Left lung (tissue), 10 donors: ENCODE results near the gene CADM1. TPM values are rescaled to one million over a fixed set of nuclear protein-coding genes. Genes with fewer than 3 reads are reported as not detected.

ENCODE experiments used
- ATAC-seq: fragments of 200-7000 bp; cut with Tn5 transposase; one replicate; pipeline ENCODE4 v1.9.1; 2020; ENCODE audit warnings: moderate library complexity
- DNase-seq, 4 donors: peaks; one replicate each; pipeline ENCODE4 v3.0.0-alpha.2; 2013 to 2020
- H3K27ac ChIP-seq, 2 donors: fragments of 200-600 bp; sonication (generic) in 1 of 2; one replicate each; pipeline versions ENCODE4 v1.5.0 to v1.8.0; 2020 to 2021
- H3K27me3 ChIP-seq, 2 donors: fragments of 200-600 bp; sonication (generic) in 1 of 2; one replicate each; pipeline versions ENCODE4 v1.5.0 to v1.8.0; 2020 to 2021
- H3K36me3 ChIP-seq, 2 donors: fragments of 200-600 bp; sonication (generic) in 1 of 2; one replicate each; pipeline versions ENCODE4 v1.5.0 to v1.8.0; 2020 to 2021
- H3K4me1 ChIP-seq, 2 donors: fragments of 200-600 bp; one replicate each; pipeline ENCODE4 v1.8.0; 2021
- H3K4me3 ChIP-seq, 2 donors: fragments of 200-600 bp; sonication (generic) in 1 of 2; one replicate each; pipeline versions ENCODE4 v1.5.0 to v1.8.0; 2020 to 2021; ENCODE audit warnings: mild to moderate bottlenecking in 1 of 2
- H3K9me3 ChIP-seq, 2 donors: fragments of 200-600 bp; sonication (generic) in 1 of 2; one replicate each; pipeline versions ENCODE4 v1.5.0 to v1.8.0; 2020 to 2021
- intact Hi-C, 2 donors: fragments of 100-400 bp; cut with DNase I; formaldehyde crosslinking; loops; one replicate each; pipeline versions ENCODE4 v1.11.2 to v1.14.2; 2022
- polyA plus RNA-seq, 6 donors: library from polyadenylated mRNA; unstranded; fragments of 120-200 nt; gene quantifications; one replicate each; pipeline ENCODE4 v1.2.1, GENCODE V29; 2013; ENCODE audit not compliant: insufficient read length in 6 of 6
- total RNA-seq, 2 donors: library from RNA; stranded (reverse); fragmentation: NEBNext Ultra II Directional; extraction: Animal tissue kit (Norgen Biotek cat#: 25700); gene quantifications; one replicate each; pipeline ENCODE4 v1.2.1, GENCODE V29; 2021
- TF ChIP-seq, protein P1 (sequence below), 2 donors: fragments of 200-600 bp; sonication (generic) in 1 of 2; IDR thresholded peaks; one replicate each; pipeline versions ENCODE4 v1.5.0 to v1.8.0; 2021; ENCODE audit warnings: antibody characterized with exemption in 2 of 2
- donor health status: DM: no; HTN: yes; CAD: no.
- donor health status: DM: no; HTN: no; CAD: no.

The CADM1 gene
- total and polyA plus RNA-seq, 8 donors = 105 to 307 (median 156) TPM

DNA sequence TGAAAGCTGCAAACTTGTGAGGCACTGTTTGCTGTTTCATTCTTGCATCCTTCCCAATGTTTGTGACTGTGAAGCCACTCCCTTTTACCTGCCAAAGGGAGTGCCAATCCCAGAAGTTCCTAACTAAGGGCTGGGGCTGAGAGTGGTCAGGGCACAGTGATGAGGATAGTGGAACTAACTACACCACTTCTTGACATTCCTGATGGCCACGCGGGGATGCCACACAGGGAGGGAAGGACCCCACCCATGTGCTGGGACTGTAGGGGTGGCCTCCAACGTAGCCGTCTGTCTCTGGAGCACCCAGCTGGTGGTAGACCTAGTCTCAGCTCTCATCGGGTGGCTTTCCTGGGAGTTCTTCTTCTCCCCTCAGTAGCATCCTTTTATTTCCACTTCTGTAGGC lies 335.5 kb downstream of the CADM1 start:
- H3K27ac ChIP-seq = no peak overlapping the region
- no peaks in the 10 kb centered on the region for H3K4me1 ChIP-seq
- TF ChIP-seq, protein P1, sequence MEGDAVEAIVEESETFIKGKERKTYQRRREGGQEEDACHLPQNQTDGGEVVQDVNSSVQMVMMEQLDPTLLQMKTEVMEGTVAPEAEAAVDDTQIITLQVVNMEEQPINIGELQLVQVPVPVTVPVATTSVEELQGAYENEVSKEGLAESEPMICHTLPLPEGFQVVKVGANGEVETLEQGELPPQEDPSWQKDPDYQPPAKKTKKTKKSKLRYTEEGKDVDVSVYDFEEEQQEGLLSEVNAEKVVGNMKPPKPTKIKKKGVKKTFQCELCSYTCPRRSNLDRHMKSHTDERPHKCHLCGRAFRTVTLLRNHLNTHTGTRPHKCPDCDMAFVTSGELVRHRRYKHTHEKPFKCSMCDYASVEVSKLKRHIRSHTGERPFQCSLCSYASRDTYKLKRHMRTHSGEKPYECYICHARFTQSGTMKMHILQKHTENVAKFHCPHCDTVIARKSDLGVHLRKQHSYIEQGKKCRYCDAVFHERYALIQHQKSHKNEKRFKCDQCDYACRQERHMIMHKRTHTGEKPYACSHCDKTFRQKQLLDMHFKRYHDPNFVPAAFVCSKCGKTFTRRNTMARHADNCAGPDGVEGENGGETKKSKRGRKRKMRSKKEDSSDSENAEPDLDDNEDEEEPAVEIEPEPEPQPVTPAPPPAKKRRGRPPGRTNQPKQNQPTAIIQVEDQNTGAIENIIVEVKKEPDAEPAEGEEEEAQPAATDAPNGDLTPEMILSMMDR (IDR thresholded peaks at IDR 0.05) = no peak
- no peaks in the 10 kb centered on the region for H3K36me3 ChIP-seq
- no peaks in the 10 kb centered on the region for H3K9me3 ChIP-seq
- intact Hi-C loops = no loop called here
- DNase-seq (no peak), ATAC-seq (no peak)
- H3K4me3 ChIP-seq = no peak overlapping the region
- peaks cover 0 to 33% of the 10 kb centered on the region in 2 donors for H3K27me3 ChIP-seq

DNA sequence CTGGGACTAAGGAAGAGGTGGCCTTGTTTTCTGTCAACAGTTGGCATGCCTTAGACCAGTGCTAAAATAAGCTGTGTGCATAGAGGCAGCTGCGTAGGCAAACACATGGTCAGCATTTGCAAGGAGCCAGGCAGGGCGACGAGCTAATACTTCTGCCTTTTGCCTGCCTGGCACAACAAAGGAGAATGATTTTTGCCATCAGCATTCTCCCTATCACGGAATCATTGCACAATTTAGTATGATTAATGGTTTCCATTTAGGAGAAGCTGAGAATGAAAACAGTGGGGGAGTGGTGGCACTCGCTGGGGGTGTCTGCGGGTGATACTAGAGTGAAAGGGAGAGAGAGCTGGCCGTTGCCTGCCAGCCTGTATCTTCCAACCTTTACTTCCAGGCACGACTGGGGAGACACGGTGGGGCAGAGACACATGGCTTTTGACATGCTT lies 336.0 kb downstream of the CADM1 start:
- Histone ChIP-seq H3K36me3 (no peaks in the 10 kb centered on the region), H3K4me3 (no peak overlapping the region), H3K9me3 (no peaks in the 10 kb centered on the region), H3K27me3 (peaks cover 0 to 37% of the 10 kb centered on the region in 2 donors), H3K4me1 (no peaks in the 10 kb centered on the region), H3K27ac (no peak overlapping the region)
- DNase-seq (no peak), ATAC-seq (no peak)
- intact Hi-C loops = no loop called here
- TF ChIP-seq, protein P1 (IDR thresholded peaks at IDR 0.05) = no peak

DNA sequence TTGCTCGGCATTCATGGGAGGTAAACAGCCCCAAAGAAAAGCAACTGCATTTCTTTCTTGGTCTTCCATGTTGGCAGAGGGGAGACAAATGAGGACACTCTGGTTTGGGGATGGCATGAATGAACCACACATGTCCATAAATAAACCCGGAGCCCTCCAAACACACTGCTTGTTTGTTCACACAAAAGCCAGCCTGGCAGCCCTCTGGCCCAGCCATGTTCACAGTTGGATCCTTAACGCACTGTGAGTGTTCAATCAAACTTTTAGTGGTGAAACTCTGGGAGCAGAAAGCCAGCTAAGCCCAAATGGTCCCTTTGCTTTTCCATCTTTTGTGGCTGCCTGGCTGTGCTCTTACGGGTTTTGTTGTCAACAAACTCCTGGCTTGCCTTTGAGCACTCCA lies 336.8 kb downstream of the CADM1 start:
- intact Hi-C loops = no loop called here
- ATAC-seq (no peak), DNase-seq (no peak)
- Histone ChIP-seq H3K9me3 (no peaks in the 10 kb centered on the region), H3K27ac (no peak overlapping the region), H3K4me1 (no peaks in the 10 kb centered on the region), H3K4me3 (no peak overlapping the region), H3K27me3 (peaks cover 0 to 44% of the 10 kb centered on the region in 2 donors), H3K36me3 (no peaks in the 10 kb centered on the region)
- TF ChIP-seq, protein P1 (IDR thresholded peaks at IDR 0.05) = no peak

DNA sequence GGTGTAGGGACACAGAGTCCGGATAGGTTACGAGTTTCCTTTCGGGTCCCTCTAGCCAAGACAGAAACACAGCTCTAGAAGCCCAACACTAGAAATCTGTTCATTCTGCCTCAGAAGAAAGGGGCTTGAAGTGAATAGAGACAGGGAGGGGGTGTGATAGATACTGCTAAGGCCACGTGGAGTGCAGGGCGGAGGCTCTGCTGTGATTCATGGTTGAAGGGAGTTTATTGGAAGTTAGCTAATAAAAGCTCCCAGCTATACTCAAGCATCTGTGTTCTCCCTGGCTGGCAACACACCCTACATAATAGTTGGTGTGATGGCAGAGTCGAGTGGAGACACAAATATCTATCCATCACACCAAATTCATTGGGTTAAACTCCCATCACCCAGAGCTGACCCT lies 337.4 kb downstream of the CADM1 start:
- intact Hi-C loops = no loop called here

DNA sequence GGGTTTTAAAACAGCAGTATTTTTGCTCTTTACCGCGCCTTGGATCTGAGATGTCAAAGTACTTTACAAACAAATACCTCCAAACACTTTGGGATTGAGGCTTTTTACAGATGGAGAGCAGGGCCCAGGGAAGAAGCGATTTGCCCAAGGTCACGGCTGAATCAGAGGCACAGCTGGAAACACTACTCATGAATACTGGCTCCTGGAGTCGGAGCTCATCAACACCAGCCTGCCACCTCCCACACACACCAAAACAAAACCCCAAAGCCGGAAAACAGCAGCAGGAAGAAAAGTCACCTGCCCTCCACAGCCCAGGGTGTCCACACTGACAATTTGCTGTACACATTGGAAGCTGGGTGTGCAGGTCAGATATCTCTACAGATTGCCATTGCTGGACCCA lies 339.4 kb downstream of the CADM1 start:
- DNase-seq (no peak), ATAC-seq (no peak)
- Histone ChIP-seq H3K27ac (no peak overlapping the region), H3K9me3 (no peaks in the 10 kb centered on the region), H3K36me3 (no peaks in the 10 kb centered on the region), H3K27me3 (peaks cover 0 to 44% of the 10 kb centered on the region in 2 donors), H3K4me3 (no peak overlapping the region), H3K4me1 (no peaks in the 10 kb centered on the region)
- intact Hi-C loops = no loop called here
- TF ChIP-seq, protein P1 (IDR thresholded peaks at IDR 0.05) = no peak

More for the DNA sequence above, 337.4 kb downstream of the CADM1 start:
- H3K9me3 ChIP-seq = no peaks in the 10 kb centered on the region
- H3K27ac ChIP-seq = no peak overlapping the region
- ATAC-seq = no peak
- H3K4me1 ChIP-seq = no peaks in the 10 kb centered on the region
- H3K27me3 ChIP-seq = peaks cover 0 to 44% of the 10 kb centered on the region in 2 donors
- TF ChIP-seq, protein P1 (IDR thresholded peaks at IDR 0.05) = no peak
- no peaks in the 10 kb centered on the region for H3K36me3 ChIP-seq
- no peak for DNase-seq
- no peak overlapping the region for H3K4me3 ChIP-seq
